NCI-H1417 treated with DMSO at 0.1 percent for 48 hours (cell line): ENCODE results near the gene ENOPH1.

Source experiments
- DNase-seq: peaks from one replicate; lab custom pipeline; 2025; lab: John Stamatoyannopoulos, UW

ENOPH1 gene

DNA sequence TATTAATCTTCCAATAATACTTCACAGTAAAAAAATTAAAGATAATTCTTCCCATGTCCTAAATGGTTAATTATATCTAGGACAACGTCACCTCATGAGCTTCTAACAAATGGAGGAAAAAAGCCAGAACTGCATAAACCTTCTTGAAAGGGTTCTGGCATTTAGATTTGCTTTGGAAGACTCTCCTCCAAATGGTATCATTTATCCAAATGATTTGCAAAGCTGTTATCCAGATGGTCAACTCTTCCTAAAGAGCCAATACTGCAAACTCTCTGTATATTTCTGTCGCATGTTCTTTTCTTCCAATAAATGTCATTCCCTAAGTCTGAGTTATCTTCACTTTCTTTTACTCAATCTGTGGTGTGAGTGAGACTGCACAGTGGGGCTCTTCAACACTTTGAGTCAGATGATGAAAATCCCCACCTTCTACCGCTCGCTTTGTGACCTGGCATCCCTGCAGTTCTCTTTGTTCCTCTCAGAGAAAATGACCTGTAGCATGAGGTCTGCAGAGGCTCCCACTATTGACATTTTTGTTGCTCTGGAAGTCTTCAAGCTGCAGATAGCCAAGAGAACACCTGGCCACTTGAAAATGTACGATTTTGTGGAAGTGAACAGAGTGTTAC, 78.5 kb downstream of the ENOPH1 start:
- no peak for DNase-seq

DNA sequence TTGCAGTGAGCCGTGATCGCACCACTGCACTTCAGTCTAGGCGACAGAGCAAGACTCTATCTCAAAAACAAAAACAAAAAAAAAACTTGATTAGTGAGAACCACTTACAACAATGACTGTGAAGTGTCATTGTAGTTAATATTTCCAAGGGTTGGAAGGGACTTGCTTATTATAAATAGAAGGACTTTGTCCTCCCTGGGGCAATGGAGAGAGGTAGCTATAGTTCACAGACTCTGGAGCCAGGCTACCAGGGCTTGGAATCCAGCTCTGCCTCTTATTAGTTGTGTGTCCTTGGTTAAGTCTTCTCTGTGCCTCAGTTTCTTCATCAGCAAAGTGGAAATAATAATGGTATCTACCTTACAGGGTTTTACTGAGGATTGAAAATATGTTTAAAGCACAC, 79.8 kb downstream of the ENOPH1 start:
- no peak for DNase-seq
